ENCODE measurements around the gene RUNDC3A.

The RUNDC3A gene

DNA sequence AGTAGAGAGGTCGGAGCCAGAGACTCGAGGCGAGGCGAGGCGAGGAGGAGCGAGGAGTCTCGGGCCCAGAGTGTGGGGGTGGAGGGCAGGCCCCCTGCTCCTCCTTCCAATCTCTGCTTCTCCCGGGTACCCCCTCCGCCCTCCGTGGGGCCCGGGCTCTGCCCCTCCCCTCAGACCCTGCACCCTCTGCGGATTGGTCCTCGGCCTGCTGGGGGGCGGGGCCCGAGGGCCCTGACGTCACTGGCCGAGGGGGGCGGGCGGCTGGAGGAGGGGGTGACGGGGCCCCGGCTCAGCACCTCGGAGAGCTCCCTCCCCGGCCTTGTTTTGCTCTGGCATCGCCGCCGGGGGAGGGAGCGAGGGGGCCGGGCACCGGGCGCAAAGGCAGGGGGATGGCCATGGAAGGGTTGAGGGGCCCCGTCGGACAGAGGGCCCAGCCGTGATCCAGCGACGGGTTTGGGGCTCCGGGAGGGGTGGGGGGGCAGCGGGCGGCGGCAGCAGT lies at the start of gene RUNDC3A:
TSS of gene RUNDC3A (plus strand) at position 282 of the 499 bp plus-strand sequence. CDS start 232 bp downstream, outside the sequence.
- DNase-seq (ENCODE audit: low spot score): peak; percentile 98

DNA sequence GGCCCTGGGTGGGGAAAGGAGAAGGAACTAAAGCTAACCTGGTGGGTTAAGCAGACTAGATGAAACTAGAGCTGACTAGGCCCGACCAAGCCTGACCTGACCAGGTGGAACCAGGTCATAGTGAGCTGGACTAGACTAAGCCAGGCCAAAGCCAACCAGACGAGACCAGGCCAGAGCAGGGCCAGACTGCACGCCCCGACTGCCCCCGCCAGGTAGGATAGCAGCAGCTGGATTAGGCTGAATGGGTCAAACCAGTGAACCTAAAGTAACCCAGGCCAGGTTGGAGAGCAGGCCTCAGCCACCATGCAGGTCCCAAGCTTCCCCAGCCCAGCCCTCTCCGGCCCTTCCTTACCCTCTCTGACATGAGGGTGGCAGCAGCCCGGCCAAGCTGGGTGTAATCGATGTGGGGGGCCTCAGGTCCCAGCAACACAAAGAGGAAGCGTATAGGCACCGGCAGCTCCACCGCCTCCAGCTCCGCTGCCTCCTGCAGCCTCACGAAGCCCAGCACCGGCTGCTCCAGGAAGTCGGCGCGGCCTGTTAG lies 49.5 kb upstream of the RUNDC3A start:
- no peak for DNase-seq (ENCODE audit: low spot score)

DNA sequence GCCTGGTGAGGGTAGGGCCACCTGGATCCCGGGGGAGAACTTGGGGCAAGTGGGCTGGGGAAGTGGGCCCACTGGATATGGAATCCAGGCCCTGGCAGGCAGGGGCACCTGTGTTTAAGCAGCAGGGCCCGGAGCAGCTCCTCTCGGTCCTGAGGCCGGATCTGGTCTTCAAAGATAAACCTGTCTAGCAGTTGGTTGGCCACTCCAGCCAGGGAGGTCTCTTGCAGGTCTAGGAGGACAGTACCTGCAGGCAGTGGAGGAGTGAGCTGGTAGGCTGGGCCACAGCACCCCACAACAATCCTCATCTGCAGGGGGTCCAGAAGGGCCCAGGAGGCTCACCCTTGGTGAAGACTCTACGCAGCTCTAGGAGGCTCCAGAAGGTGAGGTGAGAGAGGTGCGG lies 48.1 kb upstream of the RUNDC3A start:
- DNase-seq (ENCODE audit: low spot score): no peak

- no peak for DNase-seq (ENCODE audit: low spot score)
Measured at GRCh38 chr17:44262654-44263225, 45.7 kb upstream of the RUNDC3A start.

DNA sequence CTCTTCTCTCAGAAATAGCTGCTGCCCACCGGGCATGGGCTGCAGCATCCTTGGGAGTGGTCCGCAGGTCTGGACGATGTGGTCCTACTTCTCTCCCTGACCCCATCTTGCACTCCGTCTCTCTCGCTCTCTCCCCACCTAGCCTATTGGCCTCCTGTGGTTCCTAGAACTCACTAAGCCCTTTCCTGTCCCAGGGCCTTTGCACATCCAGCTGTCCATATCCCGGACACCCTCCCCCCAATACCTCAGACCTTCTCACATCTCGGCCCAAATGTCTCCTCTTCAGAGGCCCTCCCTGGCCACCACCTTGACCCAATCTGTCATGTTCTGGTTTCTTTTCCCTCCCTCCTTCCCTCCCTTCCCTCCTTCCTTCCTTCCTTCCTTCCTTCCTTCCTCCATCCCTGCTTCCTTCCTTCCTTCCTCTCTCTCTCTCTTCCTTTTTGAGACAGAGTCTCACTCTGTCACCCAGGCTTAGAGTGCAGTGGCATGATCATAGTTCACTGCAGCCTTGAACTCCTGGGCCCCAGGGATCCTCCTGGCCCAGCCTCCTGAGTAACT lies 45.0 kb upstream of the RUNDC3A start:
- no peak for DNase-seq (ENCODE audit: low spot score)

DNA sequence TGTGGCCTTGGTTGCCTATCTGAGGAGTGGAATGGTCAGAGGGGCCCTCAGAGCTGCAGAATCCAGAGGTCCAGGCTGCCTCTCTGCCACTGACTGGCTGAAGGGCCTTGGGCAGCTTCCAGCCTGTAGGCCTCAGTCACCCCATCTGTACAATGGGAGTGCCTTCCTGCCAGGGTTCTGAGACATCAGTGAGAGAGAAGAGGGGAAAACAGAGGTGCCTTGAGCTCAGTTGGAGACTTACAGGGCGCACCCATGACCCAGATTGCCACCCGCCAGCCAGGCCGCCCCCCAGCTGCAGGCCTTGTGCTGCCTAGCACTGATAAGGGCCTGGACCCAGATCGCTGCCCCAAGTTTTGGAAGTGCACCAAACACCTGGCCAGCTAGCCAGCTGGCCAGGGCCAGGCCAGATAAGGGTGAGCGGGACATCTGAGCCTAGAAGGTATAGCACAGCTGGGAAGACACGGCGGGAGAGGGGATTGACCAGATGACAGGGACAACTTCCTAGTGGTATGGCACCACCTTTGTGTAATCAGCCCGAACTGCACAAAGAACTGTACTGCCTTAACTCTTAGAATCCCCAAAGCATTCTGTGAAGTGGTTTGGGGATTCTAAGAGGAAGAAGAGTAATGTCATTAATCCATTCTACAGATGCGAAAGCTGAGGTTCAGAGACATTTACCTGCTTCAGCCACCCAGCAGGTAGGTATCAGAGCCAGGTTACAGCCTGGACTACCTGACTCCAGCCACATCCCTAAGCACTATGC lies 41.8 kb upstream of the RUNDC3A start:
- no peak for DNase-seq (ENCODE audit: low spot score)

DNA sequence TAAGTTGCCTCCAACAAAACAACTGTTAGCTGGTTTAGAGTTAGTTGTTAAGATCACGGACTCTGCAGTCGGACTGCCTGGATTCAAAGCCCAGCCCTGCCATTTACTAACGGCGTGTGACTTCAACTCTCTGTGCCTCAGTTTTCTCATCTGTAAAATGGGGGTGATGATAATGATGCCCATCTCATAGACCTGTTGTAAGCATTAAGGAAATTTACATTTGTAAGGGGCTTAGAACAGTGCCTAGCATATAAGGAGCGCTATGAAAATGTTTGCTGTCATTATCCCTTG lies 41.3 kb upstream of the RUNDC3A start:
- DNase-seq (ENCODE audit: low spot score): no peak

DNA sequence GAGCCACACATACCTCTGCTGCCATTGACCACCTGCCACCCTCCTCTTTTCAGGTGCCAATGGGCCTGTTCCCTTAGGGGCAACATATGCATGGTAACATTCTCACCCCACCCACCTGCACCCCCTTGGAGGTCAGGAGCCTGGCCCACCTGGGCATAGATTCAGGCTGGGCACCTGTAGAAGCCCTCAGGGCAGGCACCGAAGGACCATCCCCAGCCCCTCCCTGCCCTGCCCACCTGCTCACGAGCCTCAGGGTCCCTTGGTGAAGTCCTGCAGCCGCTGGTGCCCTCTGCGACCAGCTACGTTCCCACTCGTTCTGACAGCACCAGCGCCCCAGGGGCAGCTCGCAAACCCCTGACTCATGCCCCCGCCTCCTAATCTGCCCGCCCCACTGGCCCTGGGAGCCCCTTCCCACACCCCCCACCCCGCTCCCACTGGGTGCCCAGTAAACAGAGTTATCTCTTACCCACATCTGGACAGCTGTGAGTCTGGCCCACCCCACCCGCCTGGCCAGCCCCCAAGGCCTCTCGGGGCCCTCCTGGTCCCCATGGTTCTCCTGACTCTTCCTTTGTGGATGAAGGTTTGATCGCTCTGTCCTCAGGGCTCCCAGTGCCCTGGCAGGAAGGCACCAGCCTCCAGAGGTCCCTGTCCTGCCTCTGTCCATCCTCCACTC lies 40.4 kb upstream of the RUNDC3A start, which contains the start of gene SLC4A1:
TSS of gene SLC4A1 (minus strand) at position 318 of the 673 bp plus-strand sequence. CDS start 5,269 bp downstream, outside the sequence.
- no peak for DNase-seq (ENCODE audit: low spot score)

DNA sequence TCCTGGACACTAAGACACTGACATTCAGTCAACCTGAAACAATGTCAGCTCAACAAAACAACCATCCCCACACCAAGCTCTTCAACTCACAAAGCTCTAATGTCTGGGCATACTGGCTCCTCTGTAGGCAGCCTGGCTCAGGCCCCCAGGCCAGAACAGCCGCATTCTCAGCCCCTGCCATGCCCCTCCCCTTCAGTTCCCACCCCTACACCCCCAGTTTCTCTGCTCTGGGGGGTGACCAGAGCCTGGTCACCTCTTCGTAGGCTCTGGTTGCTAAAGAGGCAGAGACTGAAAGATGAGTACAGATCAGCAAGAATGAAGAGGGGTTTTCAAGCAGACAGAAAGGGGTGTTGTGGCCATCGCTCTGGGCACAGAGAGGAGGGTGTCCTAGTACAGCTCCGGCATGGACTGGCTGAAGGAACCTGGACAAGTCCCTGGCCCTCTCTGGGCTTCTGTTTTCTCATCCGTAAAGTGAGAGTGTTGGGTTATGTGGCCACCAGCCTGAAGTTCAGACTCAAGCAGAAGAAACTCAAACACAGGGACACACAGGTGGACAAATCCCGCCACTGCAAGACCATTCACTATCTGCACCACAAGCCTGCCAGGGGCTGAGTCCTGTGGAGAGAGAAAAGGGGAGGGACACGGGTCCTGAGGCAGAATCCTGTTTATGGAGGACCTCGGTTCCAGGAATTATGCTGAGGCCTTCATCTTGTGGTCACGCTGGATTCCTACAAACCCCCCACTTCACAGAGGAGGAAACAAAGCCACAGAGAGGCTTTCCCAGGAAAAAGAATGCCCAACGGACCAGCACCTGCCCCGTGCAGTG lies 39.5 kb upstream of the RUNDC3A start:
- DNase-seq (ENCODE audit: low spot score): no peak

GRCh38 chr17:44269535-44270240 lies 38.7 kb upstream of the RUNDC3A start:
- DNase-seq (ENCODE audit: low spot score): no peak

- DNase-seq (ENCODE audit: low spot score): no peak
Measured at GRCh38 chr17:44272321-44272951, 36.0 kb upstream of the RUNDC3A start.

GRCh38 chr17:44272954-44273353 lies 35.4 kb upstream of the RUNDC3A start:
- no peak for DNase-seq (ENCODE audit: low spot score)

DNA sequence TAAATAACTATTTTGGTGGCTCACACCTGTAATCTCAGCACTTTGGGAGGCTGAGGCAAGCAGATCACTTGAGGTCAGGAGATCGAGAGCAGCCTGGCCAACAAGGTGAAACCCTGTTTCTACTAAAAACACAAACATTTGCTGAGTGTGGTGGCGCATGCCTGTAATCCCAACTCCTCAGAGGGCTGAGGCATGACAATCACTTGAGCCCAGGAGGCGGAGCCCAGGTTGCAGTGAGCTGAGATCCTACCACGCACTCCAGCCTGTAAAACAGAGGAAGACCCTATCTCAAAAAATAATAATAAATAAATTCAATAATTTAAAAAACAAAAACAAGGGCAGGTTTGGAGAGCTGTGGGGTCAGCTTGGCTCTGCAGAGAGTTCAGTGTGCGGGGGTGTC lies 34.8 kb upstream of the RUNDC3A start:
- no peak for DNase-seq (ENCODE audit: low spot score)

DNA sequence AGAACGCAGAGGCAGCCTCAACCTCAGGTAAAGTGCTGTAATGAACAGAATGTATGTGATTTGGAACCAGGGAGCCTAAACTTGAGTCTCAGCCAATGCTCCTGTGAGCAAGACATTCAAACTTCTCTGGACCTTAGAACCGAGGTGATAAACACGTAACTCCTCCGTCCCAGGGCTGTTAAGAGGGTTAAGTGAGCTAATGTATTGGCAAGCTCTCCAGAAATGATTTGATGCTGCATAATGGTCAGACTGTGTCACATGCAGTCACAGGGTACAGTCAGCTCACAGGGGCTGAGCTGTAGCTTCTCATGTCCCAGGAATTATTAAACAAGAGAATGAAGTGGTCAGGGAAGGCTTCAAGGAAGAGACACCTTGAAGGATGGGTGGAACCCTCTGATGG lies 30.4 kb upstream of the RUNDC3A start:
- peak; percentile 41 for DNase-seq (ENCODE audit: low spot score)

- no peak for DNase-seq (ENCODE audit: low spot score)
Measured at GRCh38 chr17:44279346-44279665, 29.1 kb upstream of the RUNDC3A start.

GRCh38 chr17:44279666-44280391 lies 28.6 kb upstream of the RUNDC3A start:
- DNase-seq (ENCODE audit: low spot score): peak; percentile 84

GRCh38 chr17:44280392-44280937 lies 27.9 kb upstream of the RUNDC3A start:
- DNase-seq (ENCODE audit: low spot score): no peak

- no peak for DNase-seq (ENCODE audit: low spot score)
Measured at GRCh38 chr17:44281570-44281969, 26.8 kb upstream of the RUNDC3A start.

DNA sequence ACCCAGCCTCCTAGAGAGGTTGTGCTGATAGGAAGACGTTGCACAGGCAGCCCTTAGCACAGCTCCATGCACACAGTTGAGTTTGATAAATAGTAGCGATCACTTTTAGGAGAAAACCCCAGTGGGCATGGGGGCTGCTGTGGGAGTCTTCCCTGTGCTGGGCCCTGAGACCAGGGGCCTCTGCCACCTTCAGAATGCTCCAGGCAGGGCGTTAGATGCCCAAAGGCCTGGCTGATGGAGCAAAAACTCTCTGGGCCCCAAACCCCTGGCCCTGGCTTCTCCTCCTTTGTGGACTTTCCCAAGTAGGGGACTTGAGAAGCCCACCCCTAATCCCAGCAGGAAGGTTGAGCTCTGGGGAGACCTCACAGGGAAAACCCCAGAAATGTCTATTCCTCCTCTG lies 26.1 kb upstream of the RUNDC3A start:
- no peak for DNase-seq (ENCODE audit: low spot score)

Data from AG08396 (cell line).